Transverse colon (tissue), 4 donors: ENCODE measurements around the gene HTRA3. TPM values are rescaled to one million over a fixed set of nuclear protein-coding genes. Genes with fewer than 3 reads are reported as not detected.

Experiments
- DNase-seq: peaks from one replicate; pipeline ENCODE4 v3.0.0-alpha.2; 2019
- H3K27ac ChIP-seq, 4 donors: fragments of 200-600 bp; sonication (generic); 2 replicates each; pipeline ENCODE4 v1.5.1; 2016 to 2018; ENCODE audit warnings: inconsistent platforms in 4 of 4
- H3K27me3 ChIP-seq: fragments of 200-600 bp; sonication (generic); 2 replicates; pipeline ENCODE4 v1.5.1; 2017; ENCODE audit warnings: inconsistent platforms
- H3K36me3 ChIP-seq, 4 donors: fragments of 200-600 bp; sonication (generic); 2 replicates each; pipeline ENCODE4 v1.5.1; 2017 to 2019; ENCODE audit warnings: inconsistent platforms in 4 of 4
- H3K4me1 ChIP-seq, 4 donors: fragments of 200-600 bp; sonication (generic); 2 replicates each; pipeline ENCODE4 v1.5.1; 2017 to 2020; ENCODE audit warnings: inconsistent platforms in 4 of 4
- H3K4me3 ChIP-seq, 4 donors: fragments of 200-600 bp; sonication (generic); 1 replicate in 1 of 4; 2 replicates in 3 of 4; pipeline versions ENCODE4 v1.5.1 to v1.6.1; 2017 to 2019; ENCODE audit warnings: inconsistent platforms in 4 of 4
- H3K9me3 ChIP-seq, 2 donors: fragments of 200-600 bp; sonication (generic); 2 replicates each; pipeline ENCODE4 v1.5.1; 2017 to 2019; ENCODE audit warnings: inconsistent platforms in 2 of 2
- CTCF ChIP-seq, 5 experiments: fragments of 200-600 bp in 3 of 5; fragments of 450-650 bp in 2 of 5; sonication (generic) in 3 of 5; IDR thresholded peaks; 1 replicate in 2 of 5; 2 replicates in 3 of 5; pipeline ENCODE4 v1.5.1; 2016 to 2017; ENCODE audit warnings: antibody characterized with exemption in 5 of 5, inconsistent platforms in 3 of 5, mild to moderate bottlenecking in 2 of 5, moderate library complexity in 1 of 5
- EP300 ChIP-seq: sonication (generic); formaldehyde crosslinking; IDR thresholded peaks from one replicate; pipeline ENCODE4 v1.6.1; 2017; ENCODE audit warnings: antibody characterized with exemption, low read depth
- POLR2A ChIP-seq: fragments of 450-650 bp; IDR thresholded peaks from one replicate; pipeline ENCODE4 v1.6.1; 2016; ENCODE audit warnings: antibody characterized with exemption, mild to moderate bottlenecking, moderate library complexity
- POLR2AphosphoS5 ChIP-seq, 3 donors: sonication (generic); formaldehyde crosslinking; IDR thresholded peaks; one replicate each; pipeline ENCODE4 v1.6.1; 2016; ENCODE audit warnings: antibody characterized with exemption in 3 of 3
- WGBS, 2 donors: methylation state at CpG; one replicate each; pipeline ENCODE4 v1.1.5; 2018; ENCODE audit warnings: low coverage in 1 of 2; 5-methylcytosine and 5-hydroxymethylcytosine counted together
- in situ Hi-C, 4 donors: fragments of 200-750 bp; cut with MboI; loops; one replicate each; pipeline versions ENCODE4 v1.15.0 to v1.15.1; 2017; ENCODE audit warnings: low sequenced_read_pairs in 3 of 4, low pct_ligation_motif_present in 1 of 4, low pct_unique_long_range_greater_than_20kb in 1 of 4
- intact Hi-C: fragments of 100-400 bp; cut with DNase I; formaldehyde crosslinking; loops from one replicate; pipeline ENCODE4 v1.15.1; 2023; ENCODE audit warnings: low total_unique reads
- total RNA-seq, 4 donors: library from RNA; depleted of rRNA; stranded (reverse); fragments of >200 nt; gene quantifications; one replicate each; pipeline ENCODE4 v1.1.0, GENCODE V29; 2016

HTRA3 gene
- total RNA-seq, 4 donors from 2014 or later: 1.5 to 11.9 (median 6.5) TPM

GRCh38 chr4:8254076-8254475 lies 15.5 kb upstream of the HTRA3 start:
- no peaks in the 10 kb centered on the region for H3K4me1 ChIP-seq
- H3K9me3 ChIP-seq: no peaks in the 10 kb centered on the region
- H3K27me3 ChIP-seq: no peaks in the 10 kb centered on the region
- TF ChIP-seq POLR2AphosphoS5 (IDR thresholded peaks at IDR 0.05) (no peak), EP300 (no peak), CTCF (IDR thresholded peaks at IDR 0.05) (no peak)
- H3K4me3 ChIP-seq: no peak overlapping the region
- no peak for DNase-seq
- H3K27ac ChIP-seq: no peak overlapping the region
- WGBS, 2 donors: 82 to 100% methylated on average over 2 to 6 of the region's 6 CpGs
- H3K36me3 ChIP-seq: no peaks in the 10 kb centered on the region
- in situ Hi-C loops (no loop called here), intact Hi-C loops (no loop called here)

GRCh38 chr4:8255698-8256441 lies 13.7 kb upstream of the HTRA3 start:
- Histone ChIP-seq H3K4me1 (peaks cover 0 to 1% (median under 1%) of the 10 kb centered on the region in 4 donors), H3K27me3 (no peaks in the 10 kb centered on the region), H3K9me3 (no peaks in the 10 kb centered on the region), H3K27ac (no peak overlapping the region), H3K36me3 (no peaks in the 10 kb centered on the region), H3K4me3 (no peak overlapping the region)
- intact Hi-C loops (no loop called here), in situ Hi-C loops (no loop called here)
- 59 to 83% methylated on average over 8 of the region's 14 CpGs for WGBS, 2 donors
- TF ChIP-seq CTCF (IDR thresholded peaks at IDR 0.05) (no peak), POLR2A (no peak), EP300 (no peak), POLR2AphosphoS5 (IDR thresholded peaks at IDR 0.05) (no peak)
- DNase-seq: no peak

GRCh38 chr4:8257854-8258253 lies 11.7 kb upstream of the HTRA3 start:
- intact Hi-C loops (no loop called here), in situ Hi-C loops (no loop called here)
- no peak for TF ChIP-seq CTCF (IDR thresholded peaks at IDR 0.05)
- TF ChIP-seq POLR2A: no peak
- no peak for TF ChIP-seq POLR2AphosphoS5 (IDR thresholded peaks at IDR 0.05)
- TF ChIP-seq EP300: no peak
- Histone ChIP-seq H3K9me3 (no peaks in the 10 kb centered on the region), H3K4me3 (no peak overlapping the region), H3K4me1 (peaks cover 0 to 4% (median 2%) of the 10 kb centered on the region in 4 donors), H3K27me3 (no peaks in the 10 kb centered on the region), H3K27ac (no peak overlapping the region), H3K36me3 (no peaks in the 10 kb centered on the region)
- no peak for DNase-seq
- WGBS, 2 donors: 64% methylated on average over 4 of the region's 4 CpGs; no CpG with 5 or more reads in 1 of the 2 donors

DNA sequence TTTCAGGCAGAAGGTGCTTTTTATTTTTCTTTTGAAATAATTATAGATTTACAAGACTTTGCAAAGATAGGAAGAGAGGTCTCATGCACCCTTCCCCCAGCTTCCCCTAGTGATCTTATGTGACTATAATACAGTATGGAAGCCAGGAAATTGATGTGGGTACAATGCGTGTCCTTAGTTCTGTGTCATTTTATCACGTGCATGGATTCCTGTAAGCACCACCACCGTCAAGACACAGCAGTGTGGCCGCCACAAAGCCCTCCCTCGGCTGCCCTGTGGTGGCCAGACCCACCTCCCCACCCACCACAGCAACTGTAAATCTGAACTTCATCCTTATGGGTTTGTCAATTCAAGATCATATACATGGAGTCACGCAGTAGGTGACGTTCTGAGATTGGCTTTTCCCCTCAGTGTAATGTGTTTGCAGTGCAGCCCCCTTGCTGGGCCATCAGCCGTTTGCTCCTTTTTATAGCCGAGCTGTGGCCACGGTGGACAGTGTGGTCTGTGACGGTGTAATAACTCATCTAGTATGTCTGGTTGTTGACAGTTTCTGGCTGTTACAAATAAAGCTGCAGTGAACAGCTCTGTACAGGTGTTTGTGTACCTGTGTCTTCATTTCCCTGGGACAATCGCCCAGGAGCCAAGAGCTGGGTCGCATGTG lies 10.9 kb upstream of the HTRA3 start:
- peaks cover 0 to 4% (median 2%) of the 10 kb centered on the region in 4 donors for H3K4me1 ChIP-seq
- no peak overlapping the region for H3K4me3 ChIP-seq
- no peaks in the 10 kb centered on the region for H3K27me3 ChIP-seq
- 53% methylated on average over 13 of the region's 13 CpGs; no CpG with 5 or more reads in 1 of the 2 donors for WGBS, 2 donors
- no peak for DNase-seq
- H3K27ac ChIP-seq: no peak overlapping the region
- in situ Hi-C loops: no loop called here
- intact Hi-C loops: no loop called here
- H3K36me3 ChIP-seq: no peaks in the 10 kb centered on the region
- no peaks in the 10 kb centered on the region for H3K9me3 ChIP-seq
- TF ChIP-seq CTCF (IDR thresholded peaks at IDR 0.05): no peak
- TF ChIP-seq POLR2A: no peak
- TF ChIP-seq POLR2AphosphoS5 (IDR thresholded peaks at IDR 0.05): no peak
- TF ChIP-seq EP300: no peak
